MCF 10A (cell line): ENCODE measurements around the gene NAA10. TPM values are rescaled to one million over a fixed set of nuclear protein-coding genes. Genes with fewer than 3 reads are reported as not detected.

Experiments
- BruUV-seq: library from RNA; stranded (reverse); fragments of 400-500 nt; replicated peaks from 2 replicates; lab custom pipeline; 2021; lab: Mats Ljungman, UMichigan
- CTCF ChIA-PET: fragments of 300-600 bp; sonication (Branson Sonifier 250); formaldehyde crosslinking; extraction: SDS; loops from one replicate; lab custom pipeline; 2021; ENCODE audit warnings: antibody characterized with exemption, inconsistent platforms; lab: Yijun Ruan, JAX
- POLR2A ChIA-PET: fragments of 300-600, 350-650 bp; sonication (Branson Sonifier 250); formaldehyde crosslinking; extraction: SDS; loops from one replicate; lab custom pipeline; 2020; ENCODE audit warnings: antibody characterized with exemption, inconsistent platforms; lab: Yijun Ruan, JAX
- DNase-seq: peaks from one replicate; pipeline ENCODE4 v3.0.0-alpha.2; 2018; ENCODE audit not compliant: unreplicated experiment
- H3K27ac Mint-ChIP-seq: one replicate; pipeline ENCODE4 v1.8.0; 2022; ENCODE audit warnings: mild to moderate bottlenecking, low read depth, mixed read lengths; ENCODE audit not compliant: unreplicated experiment
- H3K27me3 Mint-ChIP-seq: one replicate; pipeline ENCODE4 v1.8.0; 2022; ENCODE audit warnings: mixed read lengths; ENCODE audit not compliant: insufficient read depth, unreplicated experiment
- H3K36me3 Mint-ChIP-seq: one replicate; pipeline ENCODE4 v1.8.0; 2022; ENCODE audit warnings: mild to moderate bottlenecking, moderate library complexity, mixed read lengths; ENCODE audit not compliant: insufficient read depth, unreplicated experiment
- H3K4me1 Mint-ChIP-seq: one replicate; pipeline ENCODE4 v1.8.0; 2022; ENCODE audit warnings: mixed read lengths; ENCODE audit not compliant: insufficient read depth, unreplicated experiment
- H3K4me3 Mint-ChIP-seq: one replicate; pipeline ENCODE4 v1.8.0; 2022; ENCODE audit warnings: mild to moderate bottlenecking, moderate library complexity, mixed read lengths; ENCODE audit not compliant: unreplicated experiment
- H3K9me3 Mint-ChIP-seq: one replicate; pipeline ENCODE4 v1.8.0; 2022; ENCODE audit warnings: mixed read lengths; ENCODE audit not compliant: unreplicated experiment
- intact Hi-C: fragments of 100-400 bp; cut with micrococcal nuclease; formaldehyde crosslinking; loops from 2 replicates; pipeline ENCODE4 v1.14.1; 2022
- total RNA-seq: library from RNA; stranded (reverse); gene quantifications from 2 replicates; pipeline ENCODE4 v1.2.3, GENCODE V29; 2022
- TF ChIP-seq, protein P1 (sequence below): fragments of 200-600 bp; IDR thresholded peaks from one replicate; pipeline ENCODE4 v1.8.0; 2022; ENCODE audit warnings: antibody characterized with exemption, mild to moderate bottlenecking; ENCODE audit not compliant: unreplicated experiment

The NAA10 gene
- total RNA-seq, 1 experiment from 2014 or later = 166 TPM

DNA sequence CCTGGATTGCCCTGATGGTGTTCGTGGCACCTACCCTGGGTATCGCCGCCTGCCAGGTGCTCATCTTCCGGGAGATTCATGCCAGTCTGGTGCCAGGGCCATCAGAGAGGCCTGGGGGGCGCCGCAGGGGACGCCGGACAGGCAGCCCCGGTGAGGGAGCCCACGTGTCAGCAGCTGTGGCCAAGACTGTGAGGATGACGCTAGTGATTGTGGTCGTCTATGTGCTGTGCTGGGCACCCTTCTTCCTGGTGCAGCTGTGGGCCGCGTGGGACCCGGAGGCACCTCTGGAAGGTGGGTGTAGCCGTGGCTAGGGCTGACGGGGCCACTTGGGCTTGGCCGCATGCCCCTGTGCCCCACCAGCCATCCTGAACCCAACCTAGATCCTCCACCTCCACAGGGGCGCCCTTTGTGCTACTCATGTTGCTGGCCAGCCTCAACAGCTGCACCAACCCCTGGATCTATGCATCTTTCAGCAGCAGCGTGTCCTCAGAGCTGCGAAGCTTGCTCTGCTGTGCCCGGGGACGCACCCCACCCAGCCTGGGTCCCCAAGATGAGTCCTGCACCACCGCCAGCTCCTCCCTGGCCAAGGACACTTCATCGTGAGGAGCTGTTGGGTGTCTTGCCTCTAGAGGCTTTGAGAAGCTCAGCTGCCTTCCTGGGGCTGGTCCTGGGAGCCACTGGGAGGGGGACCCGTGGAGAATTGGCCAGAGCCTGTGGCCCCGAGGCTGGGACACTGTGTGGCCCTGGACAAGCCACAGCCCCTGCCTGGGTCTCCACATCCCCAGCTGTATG, 28.5 kb downstream of the NAA10 start:
- H3K9me3 Mint-ChIP-seq = no peaks in the 10 kb centered on the region
- no peak overlapping the region for H3K27ac Mint-ChIP-seq
- ChIA-PET CTCF (interaction anchor here (1.0 to 2.6 kb wide), 2 partner anchors 16 to 40 kb away, joined by 3 to 17 read pairs; no protein-coding TSS in a partner anchor), POLR2A (no interaction called here)
- H3K4me1 Mint-ChIP-seq = peaks cover 9% of the 10 kb centered on the region
- TF ChIP-seq, protein P1, sequence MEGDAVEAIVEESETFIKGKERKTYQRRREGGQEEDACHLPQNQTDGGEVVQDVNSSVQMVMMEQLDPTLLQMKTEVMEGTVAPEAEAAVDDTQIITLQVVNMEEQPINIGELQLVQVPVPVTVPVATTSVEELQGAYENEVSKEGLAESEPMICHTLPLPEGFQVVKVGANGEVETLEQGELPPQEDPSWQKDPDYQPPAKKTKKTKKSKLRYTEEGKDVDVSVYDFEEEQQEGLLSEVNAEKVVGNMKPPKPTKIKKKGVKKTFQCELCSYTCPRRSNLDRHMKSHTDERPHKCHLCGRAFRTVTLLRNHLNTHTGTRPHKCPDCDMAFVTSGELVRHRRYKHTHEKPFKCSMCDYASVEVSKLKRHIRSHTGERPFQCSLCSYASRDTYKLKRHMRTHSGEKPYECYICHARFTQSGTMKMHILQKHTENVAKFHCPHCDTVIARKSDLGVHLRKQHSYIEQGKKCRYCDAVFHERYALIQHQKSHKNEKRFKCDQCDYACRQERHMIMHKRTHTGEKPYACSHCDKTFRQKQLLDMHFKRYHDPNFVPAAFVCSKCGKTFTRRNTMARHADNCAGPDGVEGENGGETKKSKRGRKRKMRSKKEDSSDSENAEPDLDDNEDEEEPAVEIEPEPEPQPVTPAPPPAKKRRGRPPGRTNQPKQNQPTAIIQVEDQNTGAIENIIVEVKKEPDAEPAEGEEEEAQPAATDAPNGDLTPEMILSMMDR = no peak
- DNase-seq = no peak
- H3K4me3 Mint-ChIP-seq = no peak overlapping the region
- H3K27me3 Mint-ChIP-seq = peaks cover 24% of the 10 kb centered on the region
- BruUV-seq = no TSS peak
- no peaks in the 10 kb centered on the region for H3K36me3 Mint-ChIP-seq
- intact Hi-C loops = no loop called here

DNA sequence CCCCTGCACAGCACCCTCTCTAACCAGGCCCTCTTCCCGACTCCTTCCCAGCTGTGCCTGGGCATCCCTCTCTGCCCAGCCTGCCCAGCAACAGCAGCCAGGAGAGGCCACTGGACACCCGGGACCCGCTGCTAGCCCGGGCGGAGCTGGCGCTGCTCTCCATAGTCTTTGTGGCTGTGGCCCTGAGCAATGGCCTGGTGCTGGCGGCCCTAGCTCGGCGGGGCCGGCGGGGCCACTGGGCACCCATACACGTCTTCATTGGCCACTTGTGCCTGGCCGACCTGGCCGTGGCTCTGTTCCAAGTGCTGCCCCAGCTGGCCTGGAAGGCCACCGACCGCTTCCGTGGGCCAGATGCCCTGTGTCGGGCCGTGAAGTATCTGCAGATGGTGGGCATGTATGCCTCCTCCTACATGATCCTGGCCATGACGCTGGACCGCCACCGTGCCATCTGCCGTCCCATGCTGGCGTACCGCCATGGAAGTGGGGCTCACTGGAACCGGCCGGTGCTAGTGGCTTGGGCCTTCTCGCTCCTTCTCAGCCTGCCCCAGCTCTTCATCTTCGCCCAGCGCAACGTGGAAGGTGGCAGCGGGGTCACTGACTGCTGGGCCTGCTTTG, 29.2 kb downstream of the NAA10 start:
- Mint-ChIP-seq H3K9me3 (no peaks in the 10 kb centered on the region), H3K36me3 (no peaks in the 10 kb centered on the region), H3K4me3 (no peak overlapping the region), H3K27me3 (peaks cover 31% of the 10 kb centered on the region), H3K4me1 (peaks cover 12% of the 10 kb centered on the region), H3K27ac (no peak overlapping the region)
- CTCF ChIA-PET = no interaction called here
- POLR2A ChIA-PET = no interaction called here
- TF ChIP-seq, protein P1 = no peak
- no peak for DNase-seq
- intact Hi-C loops = no loop called here
- no TSS peak for BruUV-seq

DNA sequence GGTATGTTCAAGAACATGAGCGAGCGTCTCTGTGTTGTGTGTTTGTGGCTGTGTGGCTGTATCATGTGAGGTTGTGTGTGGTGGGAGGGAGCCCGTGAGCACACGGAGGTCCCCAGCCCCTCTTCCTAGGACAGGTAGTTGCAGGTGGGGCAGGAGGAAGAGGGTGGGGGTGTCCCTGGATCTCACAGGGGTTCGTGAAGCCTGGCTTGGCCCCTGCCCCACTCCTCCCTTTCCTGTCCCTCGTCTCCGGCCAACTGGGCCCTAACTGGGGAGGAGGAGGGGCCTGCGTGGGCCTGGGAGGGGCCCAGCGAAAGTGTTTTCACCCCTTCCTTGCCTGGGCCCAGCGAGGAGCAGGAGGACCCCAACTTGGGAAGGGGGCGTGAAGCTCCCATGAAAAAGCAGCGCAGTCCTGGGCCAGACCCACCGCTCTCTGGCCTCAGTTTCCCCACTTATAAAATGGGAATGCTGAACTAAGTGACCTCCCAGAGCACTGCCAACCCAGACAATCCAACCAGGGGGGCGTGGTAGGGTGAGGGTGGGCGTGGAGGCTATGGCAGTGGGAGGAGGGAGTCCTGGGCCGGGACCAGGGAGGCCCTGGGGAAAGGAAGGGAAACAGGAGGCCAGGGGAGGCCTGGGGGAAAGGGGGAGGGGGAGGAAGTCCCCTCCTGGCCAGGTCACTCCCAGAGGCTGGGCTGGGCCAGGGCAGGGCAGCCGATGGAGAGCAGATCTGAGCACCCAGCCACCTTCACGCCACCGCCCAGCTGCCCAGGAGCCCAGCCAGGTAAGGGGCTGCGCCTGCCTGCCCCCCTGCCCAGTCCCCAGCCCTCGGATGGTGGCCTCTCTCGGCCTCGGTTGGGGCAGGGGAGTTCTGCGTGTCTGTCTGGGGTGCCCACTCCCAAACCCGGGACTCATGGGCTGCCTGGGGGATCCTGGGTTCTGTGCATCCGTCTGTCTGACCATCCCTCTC, 30.6 kb downstream of the NAA10 start, which contains the start of gene AVPR2:
Gene AVPR2 (plus strand): TSS at position 683 of the 967 bp plus-strand sequence. CDS start 473 bp downstream, outside the sequence.
- H3K9me3 Mint-ChIP-seq = no peaks in the 10 kb centered on the region
- peaks cover 40% of the 10 kb centered on the region for H3K27me3 Mint-ChIP-seq
- no peak within 1 kb of the TSS for H3K4me3 Mint-ChIP-seq
- no peaks in the 10 kb centered on the region for H3K36me3 Mint-ChIP-seq
- TF ChIP-seq, protein P1 = no peak
- no peak within 1 kb of the TSS for H3K27ac Mint-ChIP-seq
- POLR2A ChIA-PET = no interaction called here
- CTCF ChIA-PET = no interaction called here
- no peak for DNase-seq
- peaks cover 12% of the 10 kb centered on the region for H3K4me1 Mint-ChIP-seq
- intact Hi-C loops = no loop called here
- no TSS peak for BruUV-seq
